Measurements from ENCODE around the gene NELFA. TPM values are rescaled to one million over a fixed set of nuclear protein-coding genes. Genes with fewer than 3 reads are reported as not detected.

NELFA gene
- total and polyA plus RNA-seq, 2 of the 13 experiments (the other 11 are each of a cell fraction or from before 2014, with no cell fraction given), result 13.3 to 18.5 TPM

GRCh38 chr4:2015008-2015407, 6.2 kb upstream of the NELFA start:
- H3K79me2 ChIP-seq (ENCODE audit: insufficient read depth, low read length), result no peaks in the 10 kb centered on the region
- no peak overlapping the region for H2AFZ ChIP-seq (ENCODE audit: low read length)
- no TSS peak for BruUV-seq (replicated peaks)
- peaks cover 1 to 4% of the 10 kb centered on the region in 2 experiments; a peak in 2 of 5 replicates for H3K27me3 ChIP-seq (ENCODE audit: control insufficient read depth in 1 of 2, insufficient read depth in 2 of 2, low read length in 2 of 2)
- intact Hi-C loops (cut with micrococcal nuclease; ENCODE audit: unreplicated experiment) (no loop called here), in situ Hi-C loops (cut with HindIII; ENCODE audit: extremely low pct_ligation_motif_present, low pct_unique_long_range_greater_than_20kb) (loop anchor here (25.0 kb wide), 1 partner anchor 172 kb away; no protein-coding TSS in a partner anchor)
- H3K36me3 ChIP-seq (replicated peaks in 1 of 2; ENCODE audit: control insufficient read depth in 1 of 2, insufficient read depth in 2 of 2, low read length in 2 of 2), result no peaks in the 10 kb centered on the region
- CTCF ChIA-PET (ENCODE audit: low intra/inter-chr PET ratio, low total read pairs), result no interaction called here
- H3K4me3 ChIP-seq (replicated peaks in 1 of 3; ENCODE audit: insufficient read depth in 1 of 3, low read depth in 2 of 3, low read length in 3 of 3), result no peak overlapping the region
- TF ChIP-seq, protein P1, sequence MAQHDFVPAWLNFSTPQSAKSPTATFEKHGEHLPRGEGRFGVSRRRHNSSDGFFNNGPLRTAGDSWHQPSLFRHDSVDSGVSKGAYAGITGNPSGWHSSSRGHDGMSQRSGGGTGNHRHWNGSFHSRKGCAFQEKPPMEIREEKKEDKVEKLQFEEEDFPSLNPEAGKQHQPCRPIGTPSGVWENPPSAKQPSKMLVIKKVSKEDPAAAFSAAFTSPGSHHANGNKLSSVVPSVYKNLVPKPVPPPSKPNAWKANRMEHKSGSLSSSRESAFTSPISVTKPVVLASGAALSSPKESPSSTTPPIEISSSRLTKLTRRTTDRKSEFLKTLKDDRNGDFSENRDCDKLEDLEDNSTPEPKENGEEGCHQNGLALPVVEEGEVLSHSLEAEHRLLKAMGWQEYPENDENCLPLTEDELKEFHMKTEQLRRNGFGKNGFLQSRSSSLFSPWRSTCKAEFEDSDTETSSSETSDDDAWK (CRISPR knock-in tag; IDR thresholded peaks at IDR 0.05), result no peak
- no peak for TF ChIP-seq ZNF446 (CRISPR knock-in tag; IDR thresholded peaks at IDR 0.05)
- TF ChIP-seq ZMYM4 (CRISPR knock-in tag; IDR thresholded peaks at IDR 0.05), result no peak
- no peak for TF ChIP-seq THAP7 (CRISPR knock-in tag; IDR thresholded peaks at IDR 0.05)
- TF ChIP-seq KAT2B (IDR thresholded peaks at IDR 0.05; ENCODE audit: borderline replicate concordance, low read depth, low read length), result no peak
- TF ChIP-seq ZNF335 (CRISPR knock-in tag; IDR thresholded peaks at IDR 0.05), result no peak
- no peak for TF ChIP-seq ARID2 (CRISPR knock-in tag; IDR thresholded peaks at IDR 0.05; ENCODE audit: borderline replicate concordance)
- no peak for TF ChIP-seq ZNF124 (CRISPR knock-in tag; IDR thresholded peaks at IDR 0.05)
- H3K4me2 ChIP-seq (ENCODE audit: low read depth, low read length), result no peak overlapping the region
- H3K27ac ChIP-seq (ENCODE audit: extremely low read length, insufficient read depth, low read length), result no peak overlapping the region
- no peak overlapping the region for H3K9ac ChIP-seq (ENCODE audit: insufficient read depth, low read depth, low read length)
- no peaks in the 10 kb centered on the region for H4K20me1 ChIP-seq (ENCODE audit: insufficient read depth, low read length)
- no peak for ATAC-seq
- H3K9me3 ChIP-seq (ENCODE audit: low read length), result no peaks in the 10 kb centered on the region
- 56% methylated on average over 4 of the region's 4 CpGs for WGBS (ENCODE audit: low lambda C conversion rate)
- peaks cover 4% of the 10 kb centered on the region; the same call in 1 of the 2 replicates for H3K4me1 ChIP-seq (ENCODE audit: insufficient read depth, low read length)
- POLR2A ChIA-PET, result no interaction called here
- no peak for DNase-seq (ENCODE audit: low spot score)
- no peak for FAIRE-seq
